Measurements from ENCODE around the gene IER2.

The IER2 gene

DNA sequence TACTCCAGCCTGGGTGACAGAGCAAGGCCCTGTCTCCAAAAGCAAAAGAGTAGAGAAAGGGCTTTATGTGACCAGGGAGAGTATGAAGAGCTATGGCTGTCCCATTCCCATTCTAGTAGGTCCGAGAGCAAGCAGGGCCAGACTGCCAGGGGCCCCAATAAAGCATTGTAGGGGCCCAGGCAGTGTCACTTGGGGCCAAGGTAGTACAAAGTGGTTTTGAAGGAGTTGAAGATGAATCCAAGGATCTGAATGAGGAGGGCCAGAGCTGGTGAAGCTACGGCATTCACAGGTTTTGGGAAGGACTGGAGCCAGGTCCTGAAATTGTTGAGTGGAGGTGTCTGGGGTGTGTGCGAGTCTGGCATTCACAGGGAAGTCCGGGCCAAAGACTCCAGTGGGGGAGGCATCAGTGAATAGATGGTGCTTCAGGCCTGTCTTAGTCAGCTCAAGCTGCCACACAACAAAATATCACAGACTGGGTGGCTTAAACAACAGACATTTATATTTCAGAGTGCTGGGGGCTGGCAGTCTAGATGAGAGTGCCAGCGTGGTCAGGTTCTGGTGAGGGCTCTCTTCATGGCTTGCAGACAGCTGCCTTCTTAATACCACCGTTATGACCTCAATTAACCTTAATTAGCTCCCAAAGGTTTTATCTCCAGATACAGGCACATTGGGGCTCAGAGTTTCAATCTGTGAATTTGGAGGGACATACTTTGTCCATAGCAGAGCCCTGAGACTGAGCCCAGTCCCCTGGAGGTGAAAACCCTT, 22.2 kb upstream of the IER2 start:
- TF ChIP-seq, protein P1, sequence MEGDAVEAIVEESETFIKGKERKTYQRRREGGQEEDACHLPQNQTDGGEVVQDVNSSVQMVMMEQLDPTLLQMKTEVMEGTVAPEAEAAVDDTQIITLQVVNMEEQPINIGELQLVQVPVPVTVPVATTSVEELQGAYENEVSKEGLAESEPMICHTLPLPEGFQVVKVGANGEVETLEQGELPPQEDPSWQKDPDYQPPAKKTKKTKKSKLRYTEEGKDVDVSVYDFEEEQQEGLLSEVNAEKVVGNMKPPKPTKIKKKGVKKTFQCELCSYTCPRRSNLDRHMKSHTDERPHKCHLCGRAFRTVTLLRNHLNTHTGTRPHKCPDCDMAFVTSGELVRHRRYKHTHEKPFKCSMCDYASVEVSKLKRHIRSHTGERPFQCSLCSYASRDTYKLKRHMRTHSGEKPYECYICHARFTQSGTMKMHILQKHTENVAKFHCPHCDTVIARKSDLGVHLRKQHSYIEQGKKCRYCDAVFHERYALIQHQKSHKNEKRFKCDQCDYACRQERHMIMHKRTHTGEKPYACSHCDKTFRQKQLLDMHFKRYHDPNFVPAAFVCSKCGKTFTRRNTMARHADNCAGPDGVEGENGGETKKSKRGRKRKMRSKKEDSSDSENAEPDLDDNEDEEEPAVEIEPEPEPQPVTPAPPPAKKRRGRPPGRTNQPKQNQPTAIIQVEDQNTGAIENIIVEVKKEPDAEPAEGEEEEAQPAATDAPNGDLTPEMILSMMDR (IDR thresholded peaks at IDR 0.05) = no peak
- H3K27ac ChIP-seq = no peak overlapping the region
- no peak overlapping the region for H3K4me3 ChIP-seq
- DNase-seq (ENCODE audit: low spot score) = no peak

DNA sequence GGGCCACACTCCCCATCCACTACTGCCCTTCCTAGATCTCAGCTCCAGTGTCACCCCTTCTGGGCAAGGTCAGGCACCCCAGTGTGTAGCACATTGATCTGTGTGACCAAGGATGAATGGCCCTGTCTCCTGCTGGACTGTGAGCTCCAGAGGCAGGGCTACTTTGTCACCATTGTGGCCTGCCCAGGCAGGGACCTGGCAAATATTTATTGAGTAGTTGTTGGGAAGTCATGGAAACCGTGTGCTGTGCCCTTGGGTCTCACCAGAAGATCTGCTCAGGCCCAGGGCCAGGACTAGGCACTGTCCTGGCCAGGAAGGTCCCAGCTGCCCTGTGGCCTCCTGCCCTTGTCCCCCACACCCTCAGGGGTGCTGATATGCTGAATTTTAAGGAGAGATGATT, 21.6 kb upstream of the IER2 start:
- Histone ChIP-seq H3K4me3 (no peak overlapping the region), H3K27ac (no peak overlapping the region)
- DNase-seq (ENCODE audit: low spot score) = no peak
- TF ChIP-seq, protein P1 (IDR thresholded peaks at IDR 0.05) = no peak

DNA sequence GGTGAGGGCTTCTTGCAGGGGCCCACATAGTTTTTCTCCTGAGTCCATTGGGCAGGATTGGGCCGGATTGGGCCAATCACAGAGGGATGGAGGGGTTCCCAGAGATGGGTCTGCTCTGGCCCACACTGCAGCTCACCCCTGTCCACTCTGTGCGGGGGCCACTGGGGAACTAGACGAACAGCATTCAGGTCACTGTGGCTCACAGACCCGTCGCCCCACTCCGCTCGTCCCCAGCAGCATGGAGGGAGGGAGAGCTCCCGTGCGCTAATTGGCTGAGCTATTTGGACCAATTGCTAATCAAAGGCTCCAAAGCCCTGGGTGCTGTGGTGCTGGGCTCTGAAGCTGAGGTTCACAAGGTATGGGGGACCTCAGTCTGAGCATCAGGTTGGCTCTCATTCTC, 20.8 kb upstream of the IER2 start:
- no peak overlapping the region for H3K27ac ChIP-seq
- DNase-seq (ENCODE audit: low spot score) = no peak
- H3K4me3 ChIP-seq = no peak overlapping the region
- TF ChIP-seq, protein P1 (IDR thresholded peaks at IDR 0.05) = no peak

DNA sequence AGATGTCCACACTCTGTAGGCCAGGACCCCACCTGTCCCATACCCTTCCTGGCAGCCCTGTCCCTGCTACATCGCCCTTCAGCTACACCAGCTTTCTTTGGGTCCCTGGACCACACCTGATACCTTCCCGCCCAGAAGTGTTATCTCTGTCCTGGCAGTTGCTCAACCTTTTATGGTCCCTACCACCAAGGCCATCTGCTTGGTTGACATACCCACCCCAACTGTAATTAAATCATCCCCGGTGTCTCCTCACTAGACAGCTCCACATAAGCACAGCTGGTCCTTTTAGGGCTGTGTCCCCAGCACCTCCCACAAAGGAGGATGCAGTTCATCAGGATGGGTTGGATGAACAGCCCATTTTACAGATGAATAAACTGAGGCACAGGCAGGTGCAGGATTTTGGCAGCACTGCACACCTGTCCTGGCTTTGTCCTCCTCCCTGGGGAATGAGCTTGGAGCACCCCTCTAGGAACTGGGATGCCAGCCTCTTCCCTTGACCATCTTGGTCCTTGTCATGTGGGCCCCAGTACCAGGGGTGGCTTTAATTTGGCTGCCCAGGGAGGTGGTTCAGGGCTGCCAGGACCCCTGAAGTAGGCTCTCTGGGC, 19.2 kb upstream of the IER2 start:
- DNase-seq (ENCODE audit: low spot score) = no peak
- TF ChIP-seq, protein P1 (IDR thresholded peaks at IDR 0.05) = no peak
- Histone ChIP-seq H3K27ac (no peak overlapping the region), H3K4me3 (no peak overlapping the region)

DNA sequence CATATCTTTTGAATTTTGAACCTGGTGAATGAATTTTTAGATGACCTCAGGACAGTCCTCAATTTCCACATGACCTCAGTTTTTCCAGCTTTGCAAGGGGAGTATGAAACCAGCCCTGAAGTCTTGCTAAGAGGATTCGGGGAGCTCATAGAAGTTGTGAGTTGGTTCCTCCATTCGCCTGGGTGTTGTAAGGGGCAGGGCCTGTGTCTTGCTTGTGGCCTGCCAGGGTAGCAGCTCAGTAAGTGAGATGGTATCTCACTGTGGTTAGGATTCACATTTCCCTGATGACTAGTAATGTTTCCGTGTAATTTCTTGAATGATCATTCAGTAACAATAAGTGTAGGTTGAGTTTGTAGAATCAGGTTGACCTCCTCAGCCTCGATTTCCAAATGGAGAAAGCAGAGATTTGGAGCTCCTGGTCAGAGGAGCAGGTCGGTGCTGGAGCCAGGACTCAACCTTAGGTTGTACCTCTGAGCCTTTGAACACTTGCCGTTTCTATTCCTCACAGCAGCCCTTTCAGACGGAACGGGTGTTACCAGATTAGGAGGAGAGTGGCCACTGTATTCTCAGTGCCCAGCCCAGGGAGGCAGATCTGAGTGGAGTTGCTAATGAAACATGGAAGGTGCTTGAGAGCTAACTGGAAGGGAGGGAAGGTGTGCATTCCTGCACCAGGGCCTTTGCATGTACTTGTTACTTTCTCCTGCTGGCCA, 17.6 kb upstream of the IER2 start:
- Histone ChIP-seq H3K27ac (no peak overlapping the region), H3K4me3 (no peak overlapping the region)
- DNase-seq (ENCODE audit: low spot score) = no peak
- TF ChIP-seq, protein P1 (IDR thresholded peaks at IDR 0.05) = no peak

DNA sequence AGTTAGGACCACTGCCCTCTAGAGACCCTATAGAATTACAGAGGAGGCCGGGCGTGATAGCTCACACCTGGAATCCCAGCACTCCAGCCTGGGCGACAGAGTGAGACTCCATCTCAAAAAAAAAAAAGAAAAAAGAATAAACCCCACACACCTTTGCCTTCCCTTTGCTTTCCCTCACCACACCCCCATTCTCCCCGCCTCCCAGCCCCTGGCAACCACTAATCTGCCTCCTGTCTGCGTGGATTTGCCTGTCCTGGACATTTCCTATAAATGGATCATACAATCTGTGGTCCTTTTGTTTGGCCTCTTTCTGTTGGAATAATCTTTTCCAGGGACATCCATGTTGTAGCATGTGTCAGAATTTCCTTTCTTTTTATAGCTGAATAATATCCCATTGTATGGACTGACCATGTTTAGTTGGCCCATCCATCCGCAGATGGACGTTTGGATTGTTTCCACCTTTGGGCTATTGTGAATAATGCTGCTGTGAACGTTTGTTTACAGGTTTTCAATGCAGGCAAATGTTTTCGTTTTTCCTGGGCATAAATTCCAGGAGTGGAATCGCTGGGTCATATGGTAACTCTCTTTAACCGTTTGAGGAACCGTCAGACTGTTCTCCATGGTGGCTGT, 16.9 kb upstream of the IER2 start:
- TF ChIP-seq, protein P1 (IDR thresholded peaks at IDR 0.05) = no peak
- H3K4me3 ChIP-seq = no peak overlapping the region
- DNase-seq (ENCODE audit: low spot score) = no peak
- no peak overlapping the region for H3K27ac ChIP-seq
